ENCODE data around the gene ATMIN. TPM values are rescaled to one million over a fixed set of nuclear protein-coding genes. Genes with fewer than 3 reads are reported as not detected.

ATMIN gene
- total and polyA plus RNA-seq, 8 donors, result 1.8 to 102 (median 15.1) TPM

- no peaks in the 10 kb centered on the region for H3K36me3 ChIP-seq
- intact Hi-C loops (cut with DNase I; ENCODE audit: low total_unique reads), result no loop called here
- no peaks in the 10 kb centered on the region for H3K4me1 ChIP-seq
- WGBS, 5 donors, result 67 to 91% (median 81%) methylated on average over 1 of the region's 1 CpG
- no peaks in the 10 kb centered on the region for H3K27me3 ChIP-seq
- DNase-seq, result no peak
- no peaks in the 10 kb centered on the region for H3K9me3 ChIP-seq
- no peak overlapping the region for H3K27ac ChIP-seq
- TF ChIP-seq POLR2AphosphoS5 (IDR thresholded peaks at IDR 0.05), result no peak
- TF ChIP-seq POLR2A (IDR thresholded peaks at IDR 0.05), result no peak
- no peak for TF ChIP-seq CTCF (IDR thresholded peaks at IDR 0.05)
- TF ChIP-seq EP300 (IDR thresholded peaks at IDR 0.05), result no peak
- no peak overlapping the region for H3K4me3 ChIP-seq
Observed at GRCh38 chr16:81067166-81067565, 31.5 kb downstream of the ATMIN start.

GRCh38 chr16:81069063-81069462 lies 33.4 kb downstream of the ATMIN start:
- H3K27ac ChIP-seq, result no peak overlapping the region
- no peaks in the 10 kb centered on the region for H3K4me1 ChIP-seq
- H3K4me3 ChIP-seq, result no peak overlapping the region
- intact Hi-C loops (cut with DNase I; ENCODE audit: low total_unique reads), result no loop called here
- H3K9me3 ChIP-seq, result no peaks in the 10 kb centered on the region
- TF ChIP-seq EP300 (IDR thresholded peaks at IDR 0.05) (no peak), POLR2AphosphoS5 (IDR thresholded peaks at IDR 0.05) (no peak), CTCF (IDR thresholded peaks at IDR 0.05) (no peak), POLR2A (IDR thresholded peaks at IDR 0.05) (no peak)
- H3K27me3 ChIP-seq, result no peaks in the 10 kb centered on the region
- H3K36me3 ChIP-seq, result no peaks in the 10 kb centered on the region
- WGBS, 5 donors, result 92 to 97% (median 94%) methylated on average over 4 of the region's 4 CpGs
- DNase-seq, result no peak

- DNase-seq, result no peak
- Histone ChIP-seq H3K27me3 (no peaks in the 10 kb centered on the region), H3K9me3 (no peaks in the 10 kb centered on the region), H3K36me3 (no peaks in the 10 kb centered on the region), H3K4me1 (peaks cover 0 to under 1% (median 0%) of the 10 kb centered on the region in 4 donors), H3K27ac (no peak overlapping the region), H3K4me3 (no peak overlapping the region)
- intact Hi-C loops (cut with DNase I; ENCODE audit: low total_unique reads), result no loop called here
- 73 to 84% (median 75%) methylated on average over 7 to 8 of the region's 8 CpGs for WGBS, 5 donors
- TF ChIP-seq CTCF (IDR thresholded peaks at IDR 0.05) (no peak), POLR2AphosphoS5 (IDR thresholded peaks at IDR 0.05) (no peak), EP300 (IDR thresholded peaks at IDR 0.05) (no peak), POLR2A (IDR thresholded peaks at IDR 0.05) (no peak)
Observed at GRCh38 chr16:81070979-81071378, 35.3 kb downstream of the ATMIN start.

- intact Hi-C loops (cut with DNase I; ENCODE audit: low total_unique reads), result no loop called here
- Histone ChIP-seq H3K4me1 (peaks cover 0 to 6% (median 3%) of the 10 kb centered on the region in 4 donors), H3K9me3 (no peaks in the 10 kb centered on the region), H3K27ac (no peak overlapping the region), H3K36me3 (no peaks in the 10 kb centered on the region), H3K27me3 (no peaks in the 10 kb centered on the region), H3K4me3 (no peak overlapping the region)
- DNase-seq, result no peak
- TF ChIP-seq POLR2AphosphoS5 (IDR thresholded peaks at IDR 0.05), result no peak
- TF ChIP-seq EP300 (IDR thresholded peaks at IDR 0.05), result no peak
- TF ChIP-seq POLR2A (IDR thresholded peaks at IDR 0.05), result no peak
- TF ChIP-seq CTCF (IDR thresholded peaks at IDR 0.05), result no peak
- whole genome bisulfite sequencing, 5 donors, result 75 to 81% (median 79%) methylated on average over 4 of the region's 4 CpGs
Observed at GRCh38 chr16:81071805-81072204, 36.2 kb downstream of the ATMIN start.
